Osteoblast (primary cell): Measurements from ENCODE around the gene CASP9. TPM values are rescaled to one million over a fixed set of nuclear protein-coding genes. Genes with fewer than 3 reads are reported as not detected.
"Not testable (repeated sequence)": the region's sequence is repeated elsewhere in the genome, so short reads cannot be mapped to it uniquely, and the experiment has no call there.

Experiments used
- DNase-seq: peaks from one replicate; pipeline ENCODE4 v3.0.0; 2011; ENCODE audit warnings: low spot score, mixed read lengths; ENCODE audit not compliant: insufficient read length; ENCODE audit errors: missing footprints
- H2AFZ ChIP-seq: 2 replicates; pipeline ENCODE4 v1.6.0; 2011; ENCODE audit warnings: mild to moderate bottlenecking, low read length
- H3K27ac ChIP-seq: 2 replicates; pipeline ENCODE4 v1.5.1; 2011; ENCODE audit warnings: mild to moderate bottlenecking, low read depth, low read length, moderate library complexity
- H3K27me3 ChIP-seq: 2 replicates; pipeline ENCODE4 v1.6.0; 2012; ENCODE audit warnings: mild to moderate bottlenecking, control low read depth, inconsistent platforms, low read length, moderate library complexity; ENCODE audit not compliant: insufficient read depth
- H3K36me3 ChIP-seq: 2 replicates; pipeline ENCODE4 v1.5.1; 2011; ENCODE audit warnings: mild to moderate bottlenecking, low read length, control low read depth, moderate library complexity; ENCODE audit not compliant: insufficient read depth
- H3K4me1 ChIP-seq: 2 replicates; pipeline ENCODE4 v1.5.1; 2011; ENCODE audit warnings: mild to moderate bottlenecking, low read length, control low read depth, moderate library complexity; ENCODE audit not compliant: insufficient read depth
- H3K4me2 ChIP-seq: 2 replicates; pipeline ENCODE4 v1.6.0; 2011; ENCODE audit warnings: mild to moderate bottlenecking, low read length; ENCODE audit not compliant: insufficient read depth
- H3K4me3 ChIP-seq: fragments of 200-600 bp; sonication (generic); 3 replicates; pipeline ENCODE4 v1.5.1; 2012; ENCODE audit warnings: mild to moderate bottlenecking, low read length, inconsistent platforms; ENCODE audit not compliant: insufficient read depth
- H3K79me2 ChIP-seq: 2 replicates; pipeline ENCODE4 v1.6.0; 2012; ENCODE audit warnings: mild to moderate bottlenecking, low read length, control low read depth, inconsistent platforms; ENCODE audit not compliant: insufficient read depth
- H3K9me3 ChIP-seq: 2 replicates; pipeline ENCODE4 v1.5.1; 2011; ENCODE audit warnings: low read depth, low read length, control low read depth
- H4K20me1 ChIP-seq: 2 replicates; pipeline ENCODE4 v1.6.0; 2012; ENCODE audit warnings: mild to moderate bottlenecking, low read length, control low read depth; ENCODE audit not compliant: insufficient read depth
- CTCF ChIP-seq: IDR thresholded peaks from 2 replicates; pipeline ENCODE4 v1.5.1; 2011; ENCODE audit warnings: mild to moderate bottlenecking, low read depth, low read length, moderate library complexity; ENCODE audit errors: extremely low read depth
- total RNA-seq: library from RNA; depleted of rRNA; stranded (reverse); fragments of >200 nt; gene quantifications from 2 replicates; pipeline ENCODE4 v1.2.3, GENCODE V29; 2012

The CASP9 gene
- total RNA-seq, 1 donor, result 10.9 TPM

DNA sequence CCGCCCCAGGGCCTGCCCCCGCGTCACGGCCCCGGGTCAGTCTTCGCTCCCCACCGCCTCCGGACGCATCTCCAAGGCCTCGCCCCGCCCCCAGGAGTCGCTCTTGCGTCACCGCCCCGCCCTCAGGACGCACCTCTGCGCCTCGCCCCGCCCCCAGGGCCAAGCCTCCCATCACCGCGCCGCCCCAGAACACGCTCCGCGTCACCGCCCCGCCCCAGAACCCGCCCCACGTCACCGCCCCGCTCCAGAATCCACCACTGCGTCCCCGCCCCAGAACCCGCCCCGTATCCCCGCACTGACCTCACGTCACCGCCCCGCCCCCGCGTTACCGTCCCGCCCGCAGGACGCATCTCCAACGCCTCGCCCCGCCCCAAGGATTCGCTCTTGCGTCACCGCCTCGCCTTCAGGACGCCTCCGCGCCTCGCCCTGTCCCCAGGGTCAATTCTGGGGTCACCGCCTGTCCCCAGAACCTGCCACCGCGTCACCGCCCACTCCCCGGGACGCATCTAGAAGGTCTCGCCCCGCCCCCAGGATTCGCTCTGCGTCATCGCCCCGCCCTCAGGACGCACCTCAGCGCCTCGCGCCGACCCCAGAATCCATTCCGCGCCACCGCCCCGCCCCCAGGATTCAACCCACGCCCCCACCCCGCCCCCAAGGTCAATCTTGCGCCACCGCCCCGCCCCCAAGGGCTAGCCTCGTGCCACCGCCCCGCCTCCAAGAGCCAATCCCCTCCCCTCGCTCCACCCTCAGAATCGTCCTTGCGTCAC, 451 bp upstream of the CASP9 start:
- peak overlapping the region; percentile 95 for H3K4me3 ChIP-seq
- H3K27ac ChIP-seq, result peak overlapping the region; percentile 93
- H3K9me3 ChIP-seq, result no peaks in the 10 kb centered on the region
- H3K4me2 ChIP-seq, result peak overlapping the region; percentile 67
- peak; percentile 97 for DNase-seq
- H4K20me1 ChIP-seq, result no peaks in the 10 kb centered on the region
- H3K36me3 ChIP-seq, result no peaks in the 10 kb centered on the region
- H3K27me3 ChIP-seq, result no peaks in the 10 kb centered on the region
- TF ChIP-seq CTCF, result no peak
- peaks cover 28% of the 10 kb centered on the region for H3K4me1 ChIP-seq
- peaks cover 31% of the 10 kb centered on the region for H3K79me2 ChIP-seq
- peak overlapping the region; percentile 66 for H2AFZ ChIP-seq

DNA sequence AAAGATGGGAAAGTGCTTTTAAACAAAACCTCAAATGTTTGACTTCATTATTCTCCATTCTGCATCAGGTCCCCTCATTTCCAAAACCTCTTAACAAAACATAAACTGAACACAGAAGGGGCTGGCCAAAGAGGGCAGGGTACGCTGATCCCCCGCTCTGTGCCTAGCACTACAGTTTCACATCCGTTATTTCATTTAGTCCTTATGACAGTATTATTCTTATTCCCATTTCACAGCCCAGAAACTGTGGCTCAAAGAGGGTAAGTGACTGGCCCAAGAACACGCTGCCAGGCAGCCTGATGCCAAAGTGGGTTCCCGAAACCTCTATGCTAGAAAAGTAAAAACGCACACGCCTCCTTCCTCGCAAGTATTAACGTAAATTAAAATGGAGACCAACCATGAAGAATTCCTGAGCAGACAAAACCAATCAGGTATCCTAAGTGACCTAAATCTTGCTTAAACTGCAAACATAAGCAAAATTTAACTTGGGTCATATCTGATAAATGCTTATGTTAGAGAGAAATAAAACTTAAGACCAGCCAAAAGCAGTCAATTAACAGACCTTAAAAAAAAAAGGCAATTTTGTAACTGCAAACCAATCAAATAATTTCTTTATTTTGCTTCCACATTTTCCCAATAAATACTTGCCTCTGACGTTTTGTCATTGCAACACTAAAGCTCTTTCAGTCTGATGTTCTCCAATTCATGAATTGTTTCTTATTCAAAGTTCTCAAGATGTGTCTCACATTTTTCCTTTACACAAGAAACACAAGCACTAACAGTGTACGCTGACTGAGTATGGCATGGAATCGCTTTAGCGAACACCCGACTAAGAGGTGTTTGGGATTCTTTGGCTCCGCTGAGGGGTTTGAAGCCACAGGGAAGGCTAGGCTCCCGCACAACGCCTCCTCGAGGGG, 653 bp downstream of the CASP9 start:
- peak overlapping the region; percentile 97 for H2AFZ ChIP-seq
- peak overlapping the region; percentile 98 for H3K4me2 ChIP-seq
- peak; percentile 47 for DNase-seq
- H3K27me3 ChIP-seq, result no peaks in the 10 kb centered on the region
- peaks cover 28% of the 10 kb centered on the region for H3K4me1 ChIP-seq
- H3K36me3 ChIP-seq, result no peaks in the 10 kb centered on the region
- H3K4me3 ChIP-seq, result peak overlapping the region; percentile 95
- no peak for TF ChIP-seq CTCF
- H4K20me1 ChIP-seq, result no peaks in the 10 kb centered on the region
- peak overlapping the region; percentile 88 for H3K27ac ChIP-seq
- peaks cover 24% of the 10 kb centered on the region for H3K79me2 ChIP-seq
- no peaks in the 10 kb centered on the region for H3K9me3 ChIP-seq

- Histone ChIP-seq H3K27me3 (no peaks in the 10 kb centered on the region), H3K4me3 (no peak overlapping the region), H3K79me2 (peaks cover 16% of the 10 kb centered on the region), H2AFZ (no peak overlapping the region), H3K9me3 (no peaks in the 10 kb centered on the region), H3K36me3 (no peaks in the 10 kb centered on the region), H3K4me1 (peaks cover 24% of the 10 kb centered on the region), H3K4me2 (no peak overlapping the region), H3K27ac (no peak overlapping the region), H4K20me1 (no peaks in the 10 kb centered on the region)
- no peak for DNase-seq
- no peak for TF ChIP-seq CTCF
Measured at GRCh38 chr1:15522551-15522950, 1.5 kb downstream of the CASP9 start.

- H3K4me1 ChIP-seq, result peaks cover 19% of the 10 kb centered on the region
- H4K20me1 ChIP-seq, H3K27ac ChIP-seq, DNase-seq, H2AFZ ChIP-seq, H3K27me3 ChIP-seq, H3K9me3 ChIP-seq, H3K79me2 ChIP-seq, H3K4me2 ChIP-seq, H3K36me3 ChIP-seq, H3K4me3 ChIP-seq: not testable (repeated sequence)
Measured at GRCh38 chr1:15521206-15521906, 2.7 kb downstream of the CASP9 start.
